ENCODE results near the gene MED13L.

DNA sequence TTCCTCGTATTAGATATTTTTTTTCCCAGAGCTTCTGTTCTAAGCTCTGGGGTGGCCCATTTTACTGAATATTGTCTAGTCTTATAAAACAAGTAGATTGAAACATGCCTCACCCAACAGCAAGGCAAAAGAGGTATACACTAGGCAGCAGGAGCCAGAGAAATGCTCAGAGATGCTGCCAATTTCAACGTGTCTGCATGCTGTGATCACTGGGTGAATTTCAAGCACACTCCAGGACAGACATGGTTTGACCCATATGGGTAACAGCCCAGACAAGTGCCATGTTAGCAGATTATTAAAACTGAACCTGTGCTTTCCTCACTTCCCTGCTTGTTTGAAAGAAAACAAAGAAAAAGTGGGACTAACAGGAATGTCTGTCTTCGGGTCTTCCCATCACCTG, 321.3 kb downstream of the MED13L start:
- TF ChIP-seq EZH2 (IDR thresholded peaks at IDR 0.05; ENCODE audit: insufficient read depth, poor library complexity, severe bottlenecking) = no peak
- TF ChIP-seq EZH2phosphoT487 (IDR thresholded peaks at IDR 0.05; ENCODE audit: insufficient read depth, low read depth) = no peak
